ENCODE data around the gene CCDC57.

Gene CCDC57

GRCh38 chr17:82092628-82092994, 120.0 kb downstream of the CCDC57 start:
- DNase-seq (ENCODE audit: low read depth): no peak

GRCh38 chr17:82092094-82092586, 120.5 kb downstream of the CCDC57 start:
- no peak for DNase-seq (ENCODE audit: low read depth)

GRCh38 chr17:82091264-82092066, 121.2 kb downstream of the CCDC57 start:
- DNase-seq (ENCODE audit: low read depth): no peak

DNA sequence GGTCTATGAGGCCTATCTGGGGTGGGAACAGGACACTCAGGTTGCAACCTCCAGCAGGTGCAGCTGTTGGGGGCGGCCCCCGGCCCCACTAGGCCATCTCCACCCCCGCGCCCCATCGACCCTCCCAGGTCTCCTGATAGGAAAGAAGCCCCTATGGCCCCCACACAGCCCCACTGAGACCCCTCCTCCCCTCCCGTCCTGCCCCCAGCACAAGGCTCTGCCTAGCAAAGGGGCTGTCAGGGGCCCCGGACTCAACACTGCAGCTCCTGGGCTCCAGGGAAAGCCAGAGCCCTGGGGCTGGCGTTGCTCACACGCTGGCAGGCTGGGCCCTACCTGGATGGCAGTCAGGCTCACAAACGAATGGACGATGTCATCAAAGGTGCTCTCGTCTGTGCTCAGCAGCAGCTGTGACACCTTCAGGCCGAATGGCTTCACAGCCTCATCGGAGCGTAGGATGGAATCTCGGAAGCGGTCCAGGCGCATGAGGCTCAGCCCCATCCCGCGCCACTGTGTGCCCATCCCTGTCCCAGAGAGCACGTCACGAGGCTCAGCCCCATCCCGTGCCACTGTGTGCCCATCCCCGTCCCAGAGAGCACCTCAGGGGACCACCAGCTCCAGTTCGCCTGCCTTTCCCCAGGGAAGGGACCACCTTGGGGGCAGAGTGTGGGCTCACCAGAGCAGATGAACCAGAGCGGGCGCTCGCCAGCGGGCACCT, 121.9 kb downstream of the CCDC57 start:
- DNase-seq (ENCODE audit: low read depth): no peak

GRCh38 chr17:82089723-82090548, 122.7 kb downstream of the CCDC57 start:
- DNase-seq (ENCODE audit: low read depth): no peak

DNA sequence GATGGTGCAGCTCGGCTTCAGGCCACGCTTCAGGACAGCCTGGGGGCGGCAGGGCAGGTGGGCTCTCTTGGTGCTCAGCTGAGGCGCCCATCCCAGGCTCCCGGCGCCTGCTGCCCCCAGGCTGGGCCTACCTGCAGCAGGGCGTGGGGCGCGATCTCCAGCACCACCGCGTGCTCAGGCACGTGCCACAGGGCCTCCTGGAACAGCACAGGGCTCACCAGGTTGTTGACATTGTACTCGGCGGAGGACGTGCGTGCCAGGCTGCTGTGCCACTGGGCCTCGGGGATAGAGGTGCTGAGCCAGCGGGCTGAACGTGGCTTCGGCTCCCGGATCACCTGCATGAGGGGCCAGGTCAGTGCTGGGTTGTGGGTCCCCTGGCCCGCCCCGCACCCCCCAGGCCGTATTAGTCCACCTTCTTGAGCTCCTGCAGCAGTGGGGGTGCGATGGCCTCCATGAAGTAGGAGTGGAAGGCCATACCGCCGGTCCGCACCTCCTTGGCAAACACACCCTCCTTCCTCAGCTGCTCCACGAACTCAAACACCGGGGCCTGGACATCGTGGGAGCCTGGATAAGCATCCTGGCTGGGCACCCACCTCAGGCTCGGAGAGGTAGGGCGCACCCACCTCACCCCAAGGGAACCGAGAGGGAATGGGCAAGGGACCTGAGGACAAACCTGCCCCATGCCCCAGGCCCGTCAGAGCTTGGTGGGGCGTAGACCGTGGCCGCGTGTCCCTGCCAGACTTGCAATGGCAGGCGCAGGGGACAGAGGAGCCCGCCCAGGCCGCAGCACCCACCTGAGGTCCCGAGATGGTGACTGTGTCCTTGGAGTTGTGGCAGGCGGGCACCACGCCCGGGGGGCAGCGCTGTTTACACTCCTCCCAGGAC, 123.6 kb downstream of the CCDC57 start:
- DNase-seq (ENCODE audit: low read depth): no peak

DNA sequence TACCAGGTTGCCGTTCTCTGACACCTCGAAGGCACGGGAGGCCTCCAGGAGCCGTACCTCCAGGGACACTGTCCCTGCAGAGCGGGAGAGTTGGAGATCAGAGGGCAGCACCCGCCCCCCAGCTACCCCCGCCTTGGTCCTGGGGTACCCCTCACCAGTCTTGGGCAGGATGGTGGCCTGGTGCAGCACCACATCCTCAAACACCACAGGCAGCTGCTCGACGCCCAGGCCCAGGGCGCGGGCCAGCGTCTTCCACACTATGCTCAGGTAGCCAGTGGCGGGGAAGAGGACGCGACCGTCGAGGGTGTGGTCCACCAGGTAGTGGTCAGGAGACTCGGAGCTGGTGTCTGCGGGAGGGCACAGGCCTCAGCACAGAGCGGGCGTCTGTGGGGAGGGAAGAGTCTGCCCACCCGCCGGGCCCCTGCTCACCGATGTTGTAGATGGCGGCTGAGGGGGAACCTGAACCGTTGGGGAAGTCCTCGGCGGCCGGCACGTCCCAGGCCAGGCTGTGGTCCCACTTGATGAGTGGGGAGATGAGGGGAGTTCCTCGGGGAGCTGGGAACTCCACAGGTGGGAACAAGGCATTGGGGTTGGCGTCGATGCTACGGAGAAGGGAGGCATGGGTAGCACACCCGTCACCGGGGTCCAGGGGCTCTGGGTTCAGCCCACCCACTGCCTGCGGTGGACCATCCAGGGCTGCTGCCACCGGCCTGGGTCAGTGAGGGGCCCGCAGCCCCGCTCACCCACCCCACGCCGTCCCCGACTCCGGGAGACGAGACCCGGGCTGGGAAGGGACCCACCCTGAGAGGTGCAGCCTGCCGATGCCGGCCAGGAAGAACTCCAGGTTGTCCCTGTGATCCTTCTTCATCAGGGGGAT, 124.4 kb downstream of the CCDC57 start:
- no peak for DNase-seq (ENCODE audit: low read depth)

- DNase-seq (ENCODE audit: low read depth): no peak
Measured at GRCh38 chr17:82086941-82087906, 125.4 kb downstream of the CCDC57 start.

GRCh38 chr17:82085931-82086764, 126.5 kb downstream of the CCDC57 start:
- DNase-seq (ENCODE audit: low read depth): no peak

DNA sequence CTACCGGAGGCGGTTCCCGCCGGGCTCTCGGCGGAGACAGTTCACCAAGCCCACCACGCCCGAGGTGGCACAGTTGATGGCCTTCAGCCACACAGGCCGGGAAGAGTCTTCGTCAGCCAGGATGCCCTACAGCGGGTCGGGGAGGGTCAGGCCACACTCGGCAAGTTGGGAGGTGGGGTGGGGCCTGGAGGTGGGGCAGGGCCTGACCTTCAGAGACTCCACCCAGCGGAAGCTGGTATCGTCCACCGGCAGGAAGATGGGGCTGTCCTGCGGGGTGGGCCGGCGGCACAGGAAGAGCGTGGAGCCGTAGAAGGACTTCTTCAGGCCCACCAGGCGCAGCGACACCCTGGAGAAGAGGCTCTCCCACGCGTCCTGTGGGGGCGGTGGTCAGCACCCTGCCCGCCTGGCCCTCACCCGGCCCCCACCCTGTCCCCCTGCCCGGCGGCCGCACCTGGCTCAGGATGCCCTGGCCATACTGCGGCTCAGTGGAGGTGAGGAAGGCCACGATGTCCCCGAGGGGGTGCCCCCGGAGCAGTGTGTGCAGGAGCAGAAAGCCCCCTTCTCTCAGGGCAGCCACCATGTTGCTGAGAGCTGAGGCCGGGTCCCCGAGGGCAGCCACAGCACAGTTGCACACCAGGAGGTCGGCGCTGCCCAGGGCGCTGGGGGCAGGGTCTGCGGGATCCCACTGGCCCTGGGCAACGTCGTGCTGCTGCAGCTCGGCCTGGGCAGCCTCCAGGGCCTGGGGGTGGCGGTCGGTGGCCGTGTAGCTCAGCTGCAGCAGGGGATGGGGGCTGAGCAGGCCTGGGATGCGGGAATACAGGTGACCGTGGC, 127.4 kb downstream of the CCDC57 start:
- no peak for DNase-seq (ENCODE audit: low read depth)

GRCh38 chr17:82084373-82085030, 128.1 kb downstream of the CCDC57 start:
- no peak for DNase-seq (ENCODE audit: low read depth)

DNA sequence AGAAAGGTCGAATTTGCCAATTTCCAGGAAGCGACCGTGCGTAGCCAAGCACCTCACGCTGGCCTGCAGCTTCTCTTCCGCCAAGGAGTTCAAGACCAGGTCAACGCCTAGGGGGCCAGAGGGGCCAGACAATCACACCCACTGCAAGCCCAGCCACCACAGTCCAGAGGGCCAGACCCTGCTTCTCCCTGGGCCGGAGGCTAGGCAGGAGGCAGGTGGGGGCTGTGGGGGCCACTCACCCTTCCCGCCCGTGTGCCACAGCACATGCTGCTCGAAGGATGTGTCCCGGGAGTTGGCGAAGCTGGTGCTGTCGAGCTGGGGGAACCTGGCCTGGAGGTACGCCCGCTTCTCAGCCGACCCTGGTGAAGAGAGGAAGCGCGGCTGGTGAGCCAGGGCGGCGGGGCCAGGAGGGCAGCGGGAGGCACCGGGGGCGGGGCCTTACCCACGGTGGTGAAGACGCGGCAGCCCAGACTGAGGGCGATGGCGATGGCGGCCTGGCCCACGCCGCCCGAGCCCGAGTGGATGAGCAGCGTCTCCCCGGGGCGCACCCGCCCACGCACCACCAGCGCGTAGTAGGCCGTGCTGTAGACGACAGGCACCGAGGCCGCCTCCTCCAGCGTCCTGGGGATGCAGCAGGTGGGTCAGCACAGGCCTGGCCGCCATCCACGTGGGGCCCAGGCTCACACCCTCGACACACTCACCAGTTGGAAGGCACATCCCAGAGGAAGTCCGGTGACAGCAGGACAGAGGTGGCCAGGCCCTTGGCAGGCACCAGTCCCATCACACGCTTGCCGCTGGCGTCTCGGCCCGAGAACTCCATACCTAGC, 128.9 kb downstream of the CCDC57 start:
- no peak for DNase-seq (ENCODE audit: low read depth)

- no peak for DNase-seq (ENCODE audit: low read depth)
Measured at GRCh38 chr17:82083009-82083408, 129.6 kb downstream of the CCDC57 start.

DNA sequence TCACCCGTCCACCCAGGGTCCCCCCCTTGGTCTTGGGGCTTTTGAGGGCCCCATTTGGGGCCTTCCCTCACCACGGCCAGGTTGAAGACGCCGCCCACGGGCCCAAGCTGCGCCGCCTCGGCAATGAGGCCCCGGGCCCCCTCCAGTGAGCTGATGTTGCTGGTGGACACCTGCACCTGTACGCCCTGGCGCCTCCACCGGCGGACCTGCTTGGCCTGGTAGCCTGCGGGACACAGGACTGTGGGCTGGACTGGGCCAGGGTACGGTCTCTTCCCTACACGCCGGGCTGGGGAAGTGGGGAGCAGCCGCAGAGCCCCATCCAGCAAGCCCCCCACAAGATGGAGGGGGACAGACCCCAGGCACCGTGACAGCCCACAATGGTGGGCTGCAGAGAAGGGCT, 130.2 kb downstream of the CCDC57 start:
- no peak for DNase-seq (ENCODE audit: low read depth)

GRCh38 chr17:82081966-82082365, 130.7 kb downstream of the CCDC57 start:
- DNase-seq (ENCODE audit: low read depth): no peak

- DNase-seq (ENCODE audit: low read depth): no peak
Measured at GRCh38 chr17:82081546-82081945, 131.1 kb downstream of the CCDC57 start.
